HG02623 (cell line): ENCODE measurements around the gene ZNF592.
"Not testable (repeated sequence)": the region's sequence is repeated elsewhere in the genome, so short reads cannot be mapped to it uniquely, and the experiment has no call there.

Source experiments
- ATAC-seq: cut with Tn5 transposase; IDR thresholded peaks from one replicate; pipeline ENCODE4 v1.9.1; 2021; ENCODE audit warnings: moderate library complexity; ENCODE audit not compliant: unreplicated experiment

Gene ZNF592

GRCh38 chr15:84845631-84846030 lies 97.2 kb downstream of the ZNF592 start:
- not testable (repeated sequence) for ATAC-seq

- no peak for ATAC-seq
Measured at GRCh38 chr15:84846269-84846668, 97.9 kb downstream of the ZNF592 start.

- no peak for ATAC-seq
Measured at GRCh38 chr15:84847382-84847781, 99.0 kb downstream of the ZNF592 start.

- no peak for ATAC-seq
Measured at GRCh38 chr15:84852212-84852611, 103.8 kb downstream of the ZNF592 start.

- ATAC-seq: no peak
Measured at GRCh38 chr15:84855136-84855535, 106.7 kb downstream of the ZNF592 start.

- no peak for ATAC-seq
Measured at GRCh38 chr15:84855765-84856164, 107.4 kb downstream of the ZNF592 start.
